22Rv1 (cell line): ENCODE data around the gene PRR33.

Experiments
- H3K27ac ChIP-seq: fragments of 450-650 bp; 2 replicates; pipeline ENCODE4 v1.5.1; 2017
- CTCF ChIP-seq: fragments of 450-650 bp; IDR thresholded peaks from 2 replicates; pipeline ENCODE4 v1.5.1; 2017; ENCODE audit warnings: mild to moderate bottlenecking
- ZFX ChIP-seq: fragments of 450-650 bp; IDR thresholded peaks from 2 replicates; pipeline ENCODE4 v1.6.1; 2017; ENCODE audit warnings: antibody characterized with exemption, borderline replicate concordance

Gene PRR33

GRCh38 chr11:1908618-1909017 is 16.9 kb upstream of the PRR33 start:
- H3K27ac ChIP-seq, result no peak overlapping the region
- TF ChIP-seq ZFX, result no peak
- no peak for TF ChIP-seq CTCF

- H3K27ac ChIP-seq, result no peak overlapping the region
- TF ChIP-seq ZFX (no peak), CTCF (no peak)
These were observed 15.1 kb upstream of the PRR33 start for GRCh38 chr11:1906611-1907423.

- no peak overlapping the region for H3K27ac ChIP-seq
These were observed 14.5 kb upstream of the PRR33 start for GRCh38 chr11:1906181-1906580.

GRCh38 chr11:1899686-1900085 is 8.0 kb upstream of the PRR33 start:
- TF ChIP-seq CTCF, result no peak
- no peak for TF ChIP-seq ZFX
- H3K27ac ChIP-seq, result no peak overlapping the region

More at GRCh38 chr11:1906181-1906580, 14.5 kb upstream of the PRR33 start:
- TF ChIP-seq CTCF (no peak), ZFX (no peak)

- TF ChIP-seq ZFX (no peak), CTCF (no peak)
- H3K27ac ChIP-seq, result no peak overlapping the region
These were observed 7.4 kb upstream of the PRR33 start for GRCh38 chr11:1899090-1899489.

- H3K27ac ChIP-seq, result no peak overlapping the region
- TF ChIP-seq ZFX (no peak), CTCF (no peak)
These were observed 5.2 kb upstream of the PRR33 start for GRCh38 chr11:1896923-1897322.

- no peak overlapping the region for H3K27ac ChIP-seq
- no peak for TF ChIP-seq ZFX
- TF ChIP-seq CTCF, result no peak
These were observed 4.8 kb upstream of the PRR33 start for GRCh38 chr11:1896468-1896867.
